ENCODE results near the gene PSRC1. TPM values are rescaled to one million over a fixed set of nuclear protein-coding genes. Genes with fewer than 3 reads are reported as not detected.

The PSRC1 gene
- total and polyA plus RNA-seq, 4 experiments from 2014 or later = 0.17 to 0.31 (median 0.23) TPM

DNA sequence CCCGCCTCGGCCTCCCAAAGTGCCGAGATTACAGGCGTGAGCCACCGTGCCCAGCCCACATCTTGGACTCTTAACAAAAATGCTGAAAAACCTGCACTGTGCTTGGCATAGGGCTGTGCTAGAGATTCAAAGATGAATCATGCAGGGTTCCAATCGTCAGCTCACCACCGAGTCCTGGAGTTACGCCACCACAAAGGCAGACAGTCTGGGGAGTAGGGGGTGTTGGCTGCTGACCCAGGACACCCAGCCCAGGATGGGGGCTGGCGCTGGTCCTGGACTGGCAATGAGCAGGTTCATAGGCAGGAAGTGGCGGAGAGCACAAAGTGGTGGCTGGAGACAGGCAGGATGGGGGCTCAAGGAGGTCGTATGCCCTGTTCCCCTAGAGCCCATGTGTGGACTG, 16.0 kb downstream of the PSRC1 start:
- Histone ChIP-seq H3K27me3 (ENCODE audit: insufficient read depth, low read length) (no peaks in the 10 kb centered on the region), H3K9me3 (ENCODE audit: control insufficient read depth in 1 of 2, low read length in 2 of 2) (no peaks in the 10 kb centered on the region), H3K27ac (ENCODE audit: low read depth, low read length) (no peak overlapping the region), H3K4me1 (ENCODE audit: insufficient read depth, low read length) (no peaks in the 10 kb centered on the region), H3K4me3 (ENCODE audit: low read length in 2 of 2) (no peak overlapping the region), H3K36me3 (ENCODE audit: insufficient read depth, low read length) (no peaks in the 10 kb centered on the region)
- no peak overlapping the region for H3K4me3 Mint-ChIP-seq
- no peaks in the 10 kb centered on the region for H3K36me3 Mint-ChIP-seq
- CTCF ChIA-PET (ENCODE audit: partially characterized antibody) = interaction anchor here (1.1 to 5.0 kb wide), 3 partner anchors 12 to 265 kb away, joined by 3 to 41 read pairs (median 7); partner anchors contain the start of gene SORT1
- H3K4me1 Mint-ChIP-seq = peaks cover 0 to 4% (median 2%) of the 10 kb centered on the region in 4 donors
- POLR2A ChIA-PET (ENCODE audit: partially characterized antibody) = no interaction called here
- DNase-seq = no peak
- H3K9me3 Mint-ChIP-seq = no peaks in the 10 kb centered on the region
- peaks cover 0 to 2% of the 10 kb centered on the region in 2 donors for H3K27me3 Mint-ChIP-seq
- intact Hi-C loops (cut with micrococcal nuclease) = no loop called here
- H3K27ac Mint-ChIP-seq = no peak overlapping the region

DNA sequence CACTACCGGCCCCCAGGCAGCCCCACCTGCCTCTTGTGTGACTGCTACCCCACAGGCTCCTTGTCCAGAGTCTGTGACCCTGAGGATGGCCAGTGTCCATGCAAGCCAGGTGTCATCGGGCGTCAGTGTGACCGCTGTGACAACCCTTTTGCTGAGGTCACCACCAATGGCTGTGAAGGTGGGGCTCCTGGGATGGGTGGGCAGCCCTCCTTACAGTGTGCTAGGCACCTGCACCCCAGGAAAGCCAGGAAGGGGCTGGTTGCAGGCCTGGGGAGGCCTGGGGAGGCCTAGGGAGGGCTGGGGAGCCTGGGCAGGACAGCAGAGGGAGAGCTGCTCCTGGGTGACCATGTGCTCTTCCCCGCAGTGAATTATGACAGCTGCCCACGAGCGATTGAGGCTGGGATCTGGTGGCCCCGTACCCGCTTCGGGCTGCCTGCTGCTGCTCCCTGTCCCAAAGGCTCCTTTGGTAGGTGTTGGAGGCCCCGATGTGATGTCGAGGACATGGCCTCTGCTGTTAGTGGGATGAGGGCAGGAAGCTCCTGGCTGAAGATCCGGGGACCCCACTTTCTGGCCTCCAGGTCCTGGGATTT, 17.1 kb downstream of the PSRC1 start:
- Mint-ChIP-seq H3K36me3 (no peaks in the 10 kb centered on the region), H3K4me1 (peaks cover 0 to 4% (median 2%) of the 10 kb centered on the region in 4 donors), H3K27ac (no peak overlapping the region), H3K27me3 (peaks cover 0 to 2% of the 10 kb centered on the region in 2 donors), H3K9me3 (no peaks in the 10 kb centered on the region), H3K4me3 (no peak overlapping the region)
- H3K27me3 ChIP-seq (ENCODE audit: insufficient read depth, low read length) = no peaks in the 10 kb centered on the region
- peak in 1 of 5 donors; percentile 18 for DNase-seq
- ChIA-PET POLR2A (ENCODE audit: partially characterized antibody) (no interaction called here), CTCF (ENCODE audit: partially characterized antibody) (interaction anchor here (0.7 to 5.0 kb wide), 6 partner anchors 14 to 267 kb away, joined by 3 to 45 read pairs (median 4); partner anchors contain the start of gene SORT1)
- H3K4me3 ChIP-seq (ENCODE audit: low read length in 2 of 2) = no peak overlapping the region
- no peak overlapping the region for H3K27ac ChIP-seq (ENCODE audit: low read depth, low read length)
- H3K4me1 ChIP-seq (ENCODE audit: insufficient read depth, low read length) = no peaks in the 10 kb centered on the region
- H3K36me3 ChIP-seq (ENCODE audit: insufficient read depth, low read length) = no peaks in the 10 kb centered on the region
- H3K9me3 ChIP-seq (ENCODE audit: control insufficient read depth in 1 of 2, low read length in 2 of 2) = no peaks in the 10 kb centered on the region
- intact Hi-C loops (cut with micrococcal nuclease) = no loop called here

- CTCF ChIA-PET (ENCODE audit: partially characterized antibody) = interaction anchor here (0.6 to 5.0 kb wide), 11 partner anchors 13 to 268 kb away, joined by 3 to 45 read pairs (median 4); partner anchors contain the start of genes PSRC1 and SORT1
- no peaks in the 10 kb centered on the region for H3K27me3 ChIP-seq (ENCODE audit: insufficient read depth, low read length)
- H3K27ac Mint-ChIP-seq = no peak overlapping the region
Observed at GRCh38 chr1:109265016-109265415, 17.9 kb downstream of the PSRC1 start.

DNA sequence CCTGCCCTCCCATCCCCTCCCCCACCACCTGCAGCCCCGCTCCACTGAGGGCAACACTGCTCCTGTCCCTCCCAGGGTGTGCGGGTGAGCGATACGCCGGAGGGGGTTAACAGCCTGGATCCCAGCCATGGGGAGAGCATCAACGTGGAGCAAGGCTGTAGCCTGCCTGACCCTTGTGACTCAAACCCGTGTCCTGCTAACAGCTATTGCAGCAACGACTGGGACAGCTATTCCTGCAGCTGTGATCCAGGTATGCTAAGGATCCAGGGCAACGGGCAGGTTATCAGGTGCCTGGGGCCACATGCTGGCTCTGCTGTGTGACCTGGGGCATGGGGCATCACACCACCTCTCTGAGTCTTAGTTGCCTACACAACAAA, 18.6 kb downstream of the PSRC1 start:
- Mint-ChIP-seq H3K9me3 (peaks cover 0 to 1% (median 0%) of the 10 kb centered on the region in 8 donors), H3K27ac (no peak overlapping the region), H3K4me1 (peaks cover 0 to 4% (median under 1%) of the 10 kb centered on the region in 4 donors), H3K4me3 (no peak overlapping the region), H3K36me3 (no peaks in the 10 kb centered on the region), H3K27me3 (peaks cover 0 to 2% of the 10 kb centered on the region in 2 donors)
- no peak for DNase-seq
- Histone ChIP-seq H3K4me1 (ENCODE audit: insufficient read depth, low read length) (no peaks in the 10 kb centered on the region), H3K9me3 (ENCODE audit: control insufficient read depth in 1 of 2, low read length in 2 of 2) (no peaks in the 10 kb centered on the region), H3K4me3 (ENCODE audit: low read length in 2 of 2) (no peak overlapping the region), H3K27ac (ENCODE audit: low read depth, low read length) (no peak overlapping the region), H3K27me3 (ENCODE audit: insufficient read depth, low read length) (no peaks in the 10 kb centered on the region), H3K36me3 (ENCODE audit: insufficient read depth, low read length) (no peaks in the 10 kb centered on the region)
- ChIA-PET POLR2A (ENCODE audit: partially characterized antibody) (no interaction called here), CTCF (ENCODE audit: partially characterized antibody) (interaction anchor here (0.7 to 5.0 kb wide), 16 partner anchors 10 to 376 kb away, joined by 3 to 45 read pairs (median 4); partner anchors contain the start of genes PSRC1 and SORT1)
- intact Hi-C loops (cut with micrococcal nuclease) = loop anchor here (5.0 kb wide), 1 partner anchor 228 kb away; the partner anchor contains the start of gene CYB561D1

More at GRCh38 chr1:109265016-109265415, 17.9 kb downstream of the PSRC1 start:
- peaks cover 0 to 2% of the 10 kb centered on the region in 2 donors for H3K27me3 Mint-ChIP-seq
- DNase-seq = no peak
- no peaks in the 10 kb centered on the region for H3K9me3 Mint-ChIP-seq
- POLR2A ChIA-PET (ENCODE audit: partially characterized antibody) = no interaction called here
- Histone ChIP-seq H3K4me3 (ENCODE audit: low read length in 2 of 2) (no peak overlapping the region), H3K36me3 (ENCODE audit: insufficient read depth, low read length) (no peaks in the 10 kb centered on the region), H3K4me1 (ENCODE audit: insufficient read depth, low read length) (no peaks in the 10 kb centered on the region), H3K27ac (ENCODE audit: low read depth, low read length) (no peak overlapping the region), H3K9me3 (ENCODE audit: control insufficient read depth in 1 of 2, low read length in 2 of 2) (no peaks in the 10 kb centered on the region)
- intact Hi-C loops (cut with micrococcal nuclease) = no loop called here
- H3K4me1 Mint-ChIP-seq = peaks cover 0 to 4% (median 2%) of the 10 kb centered on the region in 4 donors
- no peaks in the 10 kb centered on the region for H3K36me3 Mint-ChIP-seq
- no peak overlapping the region for H3K4me3 Mint-ChIP-seq

GRCh38 chr1:109263597-109264378, 19.2 kb downstream of the PSRC1 start:
- peaks cover 0 to 1% (median 0%) of the 10 kb centered on the region in 8 donors for H3K9me3 Mint-ChIP-seq
- DNase-seq = peak; percentile 59 to 70 (median 67)
- H3K36me3 Mint-ChIP-seq = no peaks in the 10 kb centered on the region
- no peaks in the 10 kb centered on the region for H3K4me1 ChIP-seq (ENCODE audit: insufficient read depth, low read length)
- no peak overlapping the region for H3K4me3 Mint-ChIP-seq
- H3K27me3 Mint-ChIP-seq = peaks cover 0 to 2% of the 10 kb centered on the region in 2 donors
- POLR2A ChIA-PET (ENCODE audit: partially characterized antibody) = no interaction called here
- H3K4me1 Mint-ChIP-seq = peaks cover 0 to 4% (median under 1%) of the 10 kb centered on the region in 4 donors
- CTCF ChIA-PET (ENCODE audit: partially characterized antibody) = interaction anchor here (0.6 to 5.0 kb wide), 19 partner anchors 10 to 376 kb away, joined by 3 to 45 read pairs (median 3); partner anchors contain the start of genes PSRC1 and SORT1
- no peak overlapping the region for H3K27ac ChIP-seq (ENCODE audit: low read depth, low read length)
- H3K4me3 ChIP-seq (ENCODE audit: low read length in 2 of 2) = no peak overlapping the region
- no peaks in the 10 kb centered on the region for H3K9me3 ChIP-seq (ENCODE audit: control insufficient read depth in 1 of 2, low read length in 2 of 2)
- H3K36me3 ChIP-seq (ENCODE audit: insufficient read depth, low read length) = no peaks in the 10 kb centered on the region
- H3K27ac Mint-ChIP-seq = peak overlapping the region in 1 of 7 donors; percentile 75
- H3K27me3 ChIP-seq (ENCODE audit: insufficient read depth, low read length) = no peaks in the 10 kb centered on the region
- intact Hi-C loops (cut with micrococcal nuclease) = loop anchor here (1.0 to 5.0 kb wide), 3 partner anchors 136 to 269 kb away; partner anchors contain the start of gene CYB561D1

DNA sequence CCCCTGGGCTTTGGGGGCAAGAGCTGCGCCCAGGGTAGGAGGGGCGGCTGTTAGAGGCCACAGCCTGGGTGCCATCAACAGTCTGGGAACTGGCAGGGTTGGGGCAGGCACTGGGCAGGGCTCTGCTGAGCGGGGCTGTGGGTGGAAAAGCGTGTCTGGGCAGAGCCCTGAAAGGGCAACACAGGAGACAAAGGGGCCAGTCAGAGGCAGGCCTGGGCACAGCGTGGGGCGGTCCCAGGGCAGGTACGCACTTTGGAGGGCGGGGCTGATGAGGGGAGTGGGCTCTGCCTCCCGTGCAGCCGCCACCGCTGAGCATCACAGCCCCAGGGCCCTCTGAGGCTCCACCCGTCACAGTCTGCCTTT, 19.7 kb downstream of the PSRC1 start:
- no peaks in the 10 kb centered on the region for H3K36me3 ChIP-seq (ENCODE audit: insufficient read depth, low read length)
- H3K36me3 Mint-ChIP-seq = no peaks in the 10 kb centered on the region
- no peak overlapping the region for H3K4me3 ChIP-seq (ENCODE audit: low read length in 2 of 2)
- H3K4me1 Mint-ChIP-seq = peaks cover 0 to 4% (median under 1%) of the 10 kb centered on the region in 4 donors
- no peaks in the 10 kb centered on the region for H3K9me3 ChIP-seq (ENCODE audit: control insufficient read depth in 1 of 2, low read length in 2 of 2)
- DNase-seq = no peak
- peaks cover 0 to 2% of the 10 kb centered on the region in 2 donors for H3K27me3 Mint-ChIP-seq
- intact Hi-C loops (cut with micrococcal nuclease) = loop anchor here (1.0 to 5.0 kb wide), 3 partner anchors 136 to 269 kb away; partner anchors contain the start of gene CYB561D1
- ChIA-PET CTCF (ENCODE audit: partially characterized antibody) (interaction anchor here (0.6 to 5.0 kb wide), 7 partner anchors 9 to 270 kb away, joined by 3 to 45 read pairs (median 3); partner anchors contain the start of gene SORT1), POLR2A (ENCODE audit: partially characterized antibody) (no interaction called here)
- peaks cover 0 to 1% (median 0%) of the 10 kb centered on the region in 8 donors for H3K9me3 Mint-ChIP-seq
- no peak overlapping the region for H3K4me3 Mint-ChIP-seq
- H3K27me3 ChIP-seq (ENCODE audit: insufficient read depth, low read length) = no peaks in the 10 kb centered on the region
- peak overlapping the region in 1 of 7 donors; percentile 75 for H3K27ac Mint-ChIP-seq
- H3K4me1 ChIP-seq (ENCODE audit: insufficient read depth, low read length) = no peaks in the 10 kb centered on the region
- no peak overlapping the region for H3K27ac ChIP-seq (ENCODE audit: low read depth, low read length)
